BLaER1 (cell line): ENCODE measurements around the gene ENO2.
A peak's percentile ranks its signal among the peaks of the same experiment; 100 is the strongest.
"Not testable (repeated sequence)": the region's sequence is repeated elsewhere in the genome, so short reads cannot be mapped to it uniquely, and the experiment has no call there.

Experiments used
- H3K27ac ChIP-seq: shearing (Covaris generic); formaldehyde crosslinking; 2 replicates; pipeline ENCODE4 v1.8.1; 2022
- H3K27me3 ChIP-seq: shearing (Covaris generic); formaldehyde crosslinking; 2 replicates; pipeline ENCODE4 v1.8.1; 2022
- H3K36me3 ChIP-seq: shearing (Covaris generic); formaldehyde crosslinking; 2 replicates; pipeline ENCODE4 v1.8.1; 2022
- H3K4me1 ChIP-seq: shearing (Covaris generic); formaldehyde crosslinking; 2 replicates; pipeline ENCODE4 v1.8.1; 2022
- H3K4me2 ChIP-seq: shearing (Covaris generic); formaldehyde crosslinking; 2 replicates; pipeline ENCODE4 v1.8.1; 2022
- H3K4me3 ChIP-seq: shearing (Covaris generic); formaldehyde crosslinking; 2 replicates; pipeline ENCODE4 v1.8.1; 2022
- H3K9ac ChIP-seq: shearing (Covaris generic); formaldehyde crosslinking; 2 replicates; pipeline ENCODE4 v1.8.1; 2022
- H3K9me3 ChIP-seq: shearing (Covaris generic); formaldehyde crosslinking; 2 replicates; pipeline ENCODE4 v1.8.1; 2022
- H4K20me1 ChIP-seq: shearing (Covaris generic); formaldehyde crosslinking; 2 replicates; pipeline ENCODE4 v1.8.1; 2022
- Cebpa-rat ChIP-seq: shearing (Covaris generic); IDR thresholded peaks from 2 replicates; pipeline ENCODE4 v1.8.1; 2022

The ENO2 gene

GRCh38 chr12:6871052-6871957 lies 43.1 kb upstream of the ENO2 start:
- Histone ChIP-seq H3K4me1 (peaks cover 61% of the 10 kb centered on the region), H3K27ac (peak overlapping the region; percentile 86), H4K20me1 (peaks cover 58% of the 10 kb centered on the region), H3K4me2 (peak overlapping the region; percentile 100), H3K9me3 (no peaks in the 10 kb centered on the region), H3K4me3 (peak overlapping the region; percentile 87), H3K9ac (peak overlapping the region; percentile 88), H3K27me3 (no peaks in the 10 kb centered on the region), H3K36me3 (peaks cover 41% of the 10 kb centered on the region)
- TF ChIP-seq Cebpa-rat: no peak

GRCh38 chr12:6872073-6873048 lies 42.0 kb upstream of the ENO2 start:
- H3K9me3 ChIP-seq: no peaks in the 10 kb centered on the region
- peak overlapping the region; percentile 88 for H3K9ac ChIP-seq
- peak overlapping the region; percentile 100 for H3K4me2 ChIP-seq
- H3K36me3 ChIP-seq: peaks cover 39% of the 10 kb centered on the region
- peak overlapping the region; percentile 87 for H3K4me3 ChIP-seq
- no peak for TF ChIP-seq Cebpa-rat
- no peaks in the 10 kb centered on the region for H3K27me3 ChIP-seq
- peak overlapping the region; percentile 86 for H3K27ac ChIP-seq
- peaks cover 51% of the 10 kb centered on the region for H4K20me1 ChIP-seq
- H3K4me1 ChIP-seq: peaks cover 53% of the 10 kb centered on the region

GRCh38 chr12:6873094-6874014 lies 41.0 kb upstream of the ENO2 start, which contains the start of gene SPSB2:
Gene SPSB2 (minus strand): TSS chr12:6873303. CDS start chr12:6872901, 402 bp downstream.
- peak within 1 kb of the TSS; percentile 100 for H3K4me2 ChIP-seq
- no peaks in the 10 kb centered on the region for H3K27me3 ChIP-seq
- H3K4me1 ChIP-seq: peaks cover 52% of the 10 kb centered on the region
- peaks cover 39% of the 10 kb centered on the region for H3K36me3 ChIP-seq
- H3K9ac ChIP-seq: peak within 1 kb of the TSS; percentile 88
- peak within 1 kb of the TSS; percentile 86 for H3K27ac ChIP-seq
- peak within 1 kb of the TSS; percentile 87 for H3K4me3 ChIP-seq
- H4K20me1 ChIP-seq: peaks cover 46% of the 10 kb centered on the region
- no peak for TF ChIP-seq Cebpa-rat
- H3K9me3 ChIP-seq: no peaks in the 10 kb centered on the region

GRCh38 chr12:6874015-6874368 lies 40.4 kb upstream of the ENO2 start:
- H3K4me3 ChIP-seq: peak overlapping the region; percentile 87
- peaks cover 39% of the 10 kb centered on the region for H4K20me1 ChIP-seq
- H3K4me1 ChIP-seq: peaks cover 45% of the 10 kb centered on the region
- peak overlapping the region; percentile 77 for H3K27ac ChIP-seq
- H3K9me3 ChIP-seq, H3K27me3 ChIP-seq: not testable (repeated sequence)
- H3K9ac ChIP-seq: peak overlapping the region; percentile 79
- peaks cover 39% of the 10 kb centered on the region for H3K36me3 ChIP-seq
- H3K4me2 ChIP-seq: peak overlapping the region; percentile 100

- H3K27me3 ChIP-seq, H3K9me3 ChIP-seq, H3K27ac ChIP-seq, H3K4me1 ChIP-seq, H4K20me1 ChIP-seq, H3K9ac ChIP-seq, H3K4me2 ChIP-seq, H3K4me3 ChIP-seq: not testable (repeated sequence)
- H3K36me3 ChIP-seq: peaks cover 31% of the 10 kb centered on the region
Observed at GRCh38 chr12:6879824-6880223, 34.6 kb upstream of the ENO2 start.

- Histone ChIP-seq H3K9ac (no peak overlapping the region), H3K4me3 (no peak overlapping the region), H3K27ac (no peak overlapping the region), H3K9me3 (no peaks in the 10 kb centered on the region), H3K4me1 (no peaks in the 10 kb centered on the region), H3K36me3 (peaks cover 32% of the 10 kb centered on the region), H3K4me2 (no peak overlapping the region), H4K20me1 (no peaks in the 10 kb centered on the region), H3K27me3 (no peaks in the 10 kb centered on the region)
- no peak for TF ChIP-seq Cebpa-rat
Observed at GRCh38 chr12:6883252-6883651, 31.1 kb upstream of the ENO2 start.

- Histone ChIP-seq H3K4me1 (no peaks in the 10 kb centered on the region), H3K9ac (no peak overlapping the region), H3K27me3 (no peaks in the 10 kb centered on the region), H3K9me3 (no peaks in the 10 kb centered on the region), H3K4me3 (no peak overlapping the region), H3K36me3 (peaks cover 33% of the 10 kb centered on the region), H3K27ac (no peak overlapping the region), H3K4me2 (no peak overlapping the region), H4K20me1 (no peaks in the 10 kb centered on the region)
- TF ChIP-seq Cebpa-rat: no peak
Observed at GRCh38 chr12:6883683-6884082, 30.7 kb upstream of the ENO2 start.

GRCh38 chr12:6884539-6884938 lies 29.8 kb upstream of the ENO2 start:
- Histone ChIP-seq H3K9ac (no peak overlapping the region), H3K27ac (no peak overlapping the region), H3K27me3 (no peaks in the 10 kb centered on the region), H4K20me1 (no peaks in the 10 kb centered on the region), H3K4me3 (no peak overlapping the region), H3K4me1 (no peaks in the 10 kb centered on the region), H3K9me3 (no peaks in the 10 kb centered on the region), H3K36me3 (peaks cover 29% of the 10 kb centered on the region), H3K4me2 (no peak overlapping the region)
- TF ChIP-seq Cebpa-rat: no peak

- peaks cover 11% of the 10 kb centered on the region for H3K4me1 ChIP-seq
- H3K9me3 ChIP-seq, H3K27ac ChIP-seq, H3K9ac ChIP-seq, H3K4me2 ChIP-seq, H4K20me1 ChIP-seq, H3K4me3 ChIP-seq, H3K27me3 ChIP-seq: not testable (repeated sequence)
- peaks cover 27% of the 10 kb centered on the region for H3K36me3 ChIP-seq
Observed at GRCh38 chr12:6886206-6886999, 28.0 kb upstream of the ENO2 start.
